Measurements from ENCODE around the gene LINC01488. TPM values are rescaled to one million over a fixed set of nuclear protein-coding genes. Genes with fewer than 3 reads are reported as not detected.

Gene LINC01488
- total and polyA plus RNA-seq, 2 experiments from 2014 or later: not detected

GRCh38 chr11:69531071-69531716 is 49.7 kb downstream of the LINC01488 start (continued):
- TF ChIP-seq, protein P1, sequence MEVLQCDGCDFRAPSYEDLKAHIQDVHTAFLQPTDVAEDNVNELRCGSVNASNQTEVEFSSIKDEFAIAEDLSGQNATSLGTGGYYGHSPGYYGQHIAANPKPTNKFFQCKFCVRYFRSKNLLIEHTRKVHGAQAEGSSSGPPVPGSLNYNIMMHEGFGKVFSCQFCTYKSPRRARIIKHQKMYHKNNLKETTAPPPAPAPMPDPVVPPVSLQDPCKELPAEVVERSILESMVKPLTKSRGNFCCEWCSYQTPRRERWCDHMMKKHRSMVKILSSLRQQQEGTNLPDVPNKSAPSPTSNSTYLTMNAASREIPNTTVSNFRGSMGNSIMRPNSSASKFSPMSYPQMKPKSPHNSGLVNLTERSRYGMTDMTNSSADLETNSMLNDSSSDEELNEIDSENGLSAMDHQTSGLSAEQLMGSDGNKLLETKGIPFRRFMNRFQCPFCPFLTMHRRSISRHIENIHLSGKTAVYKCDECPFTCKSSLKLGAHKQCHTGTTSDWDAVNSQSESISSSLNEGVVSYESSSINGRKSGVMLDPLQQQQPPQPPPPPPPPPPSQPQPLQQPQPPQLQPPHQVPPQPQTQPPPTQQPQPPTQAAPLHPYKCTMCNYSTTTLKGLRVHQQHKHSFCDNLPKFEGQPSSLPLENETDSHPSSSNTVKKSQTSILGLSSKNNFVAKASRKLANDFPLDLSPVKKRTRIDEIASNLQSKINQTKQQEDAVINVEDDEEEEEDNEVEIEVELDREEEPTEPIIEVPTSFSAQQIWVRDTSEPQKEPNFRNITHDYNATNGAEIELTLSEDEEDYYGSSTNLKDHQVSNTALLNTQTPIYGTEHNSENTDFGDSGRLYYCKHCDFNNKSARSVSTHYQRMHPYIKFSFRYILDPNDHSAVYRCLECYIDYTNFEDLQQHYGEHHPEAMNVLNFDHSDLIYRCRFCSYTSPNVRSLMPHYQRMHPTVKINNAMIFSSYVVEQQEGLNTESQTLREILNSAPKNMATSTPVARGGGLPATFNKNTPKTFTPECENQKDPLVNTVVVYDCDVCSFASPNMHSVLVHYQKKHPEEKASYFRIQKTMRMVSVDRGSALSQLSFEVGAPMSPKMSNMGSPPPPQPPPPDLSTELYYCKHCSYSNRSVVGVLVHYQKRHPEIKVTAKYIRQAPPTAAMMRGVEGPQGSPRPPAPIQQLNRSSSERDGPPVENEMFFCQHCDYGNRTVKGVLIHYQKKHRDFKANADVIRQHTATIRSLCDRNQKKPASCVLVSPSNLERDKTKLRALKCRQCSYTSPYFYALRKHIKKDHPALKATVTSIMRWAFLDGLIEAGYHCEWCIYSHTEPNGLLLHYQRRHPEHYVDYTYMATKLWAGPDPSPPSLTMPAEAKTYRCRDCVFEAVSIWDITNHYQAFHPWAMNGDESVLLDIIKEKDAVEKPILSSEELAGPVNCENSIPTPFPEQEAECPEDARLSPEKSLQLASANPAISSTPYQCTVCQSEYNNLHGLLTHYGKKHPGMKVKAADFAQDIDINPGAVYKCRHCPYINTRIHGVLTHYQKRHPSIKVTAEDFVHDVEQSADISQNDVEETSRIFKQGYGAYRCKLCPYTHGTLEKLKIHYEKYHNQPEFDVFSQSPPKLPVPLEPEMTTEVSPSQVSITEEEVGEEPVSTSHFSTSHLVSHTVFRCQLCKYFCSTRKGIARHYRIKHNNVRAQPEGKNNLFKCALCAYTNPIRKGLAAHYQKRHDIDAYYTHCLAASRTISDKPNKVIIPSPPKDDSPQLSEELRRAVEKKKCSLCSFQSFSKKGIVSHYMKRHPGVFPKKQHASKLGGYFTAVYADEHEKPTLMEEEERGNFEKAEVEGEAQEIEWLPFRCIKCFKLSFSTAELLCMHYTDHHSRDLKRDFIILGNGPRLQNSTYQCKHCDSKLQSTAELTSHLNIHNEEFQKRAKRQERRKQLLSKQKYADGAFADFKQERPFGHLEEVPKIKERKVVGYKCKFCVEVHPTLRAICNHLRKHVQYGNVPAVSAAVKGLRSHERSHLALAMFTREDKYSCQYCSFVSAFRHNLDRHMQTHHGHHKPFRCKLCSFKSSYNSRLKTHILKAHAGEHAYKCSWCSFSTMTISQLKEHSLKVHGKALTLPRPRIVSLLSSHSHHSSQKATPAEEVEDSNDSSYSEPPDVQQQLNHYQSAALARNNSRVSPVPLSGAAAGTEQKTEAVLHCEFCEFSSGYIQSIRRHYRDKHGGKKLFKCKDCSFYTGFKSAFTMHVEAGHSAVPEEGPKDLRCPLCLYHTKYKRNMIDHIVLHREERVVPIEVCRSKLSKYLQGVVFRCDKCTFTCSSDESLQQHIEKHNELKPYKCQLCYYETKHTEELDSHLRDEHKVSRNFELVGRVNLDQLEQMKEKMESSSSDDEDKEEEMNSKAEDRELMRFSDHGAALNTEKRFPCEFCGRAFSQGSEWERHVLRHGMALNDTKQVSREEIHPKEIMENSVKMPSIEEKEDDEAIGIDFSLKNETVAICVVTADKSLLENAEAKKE (CRISPR knock-in tag; IDR thresholded peaks at IDR 0.05): no peak
- TF ChIP-seq JUNB (IDR thresholded peaks at IDR 0.05; ENCODE audit: unreplicated experiment) (no peak), STAT1 (IDR thresholded peaks at IDR 0.05; ENCODE audit: unreplicated experiment) (no peak), POLR2AphosphoS5 (IDR thresholded peaks at IDR 0.05; ENCODE audit: low read depth) (no peak), NANOG (IDR thresholded peaks at IDR 0.05; ENCODE audit: borderline replicate concordance) (no peak), CREB1 (CRISPR knock-in tag; IDR thresholded peaks at IDR 0.05; ENCODE audit: low read depth) (no peak), EZH2phosphoT487 (IDR thresholded peaks at IDR 0.05; ENCODE audit: unreplicated experiment) (no peak), ZNF331 (CRISPR knock-in tag; IDR thresholded peaks at IDR 0.05; ENCODE audit: low read depth) (no peak), CTCF (conservative IDR thresholded peaks at IDR 0.05; ENCODE audit: low read depth in 2 of 2) (no peak), EZH2 (IDR thresholded peaks at IDR 0.05; ENCODE audit: low read depth, unreplicated experiment) (no peak)
